GM19455 (cell line): ENCODE data around the gene SMOC1.

Experiments used
- ATAC-seq: cut with Tn5 transposase; IDR thresholded peaks from one replicate; pipeline ENCODE4 v1.9.1; 2021; ENCODE audit not compliant: unreplicated experiment

The SMOC1 gene

GRCh38 chr14:69938751-69939150, 59.5 kb downstream of the SMOC1 start:
- ATAC-seq: no peak

GRCh38 chr14:69941768-69942742, 62.8 kb downstream of the SMOC1 start:
- ATAC-seq: no peak

GRCh38 chr14:69943084-69943780, 64.0 kb downstream of the SMOC1 start:
- no peak for ATAC-seq

GRCh38 chr14:69945347-69945746, 66.1 kb downstream of the SMOC1 start:
- ATAC-seq: no peak

GRCh38 chr14:69945912-69946311, 66.7 kb downstream of the SMOC1 start:
- ATAC-seq: no peak

DNA sequence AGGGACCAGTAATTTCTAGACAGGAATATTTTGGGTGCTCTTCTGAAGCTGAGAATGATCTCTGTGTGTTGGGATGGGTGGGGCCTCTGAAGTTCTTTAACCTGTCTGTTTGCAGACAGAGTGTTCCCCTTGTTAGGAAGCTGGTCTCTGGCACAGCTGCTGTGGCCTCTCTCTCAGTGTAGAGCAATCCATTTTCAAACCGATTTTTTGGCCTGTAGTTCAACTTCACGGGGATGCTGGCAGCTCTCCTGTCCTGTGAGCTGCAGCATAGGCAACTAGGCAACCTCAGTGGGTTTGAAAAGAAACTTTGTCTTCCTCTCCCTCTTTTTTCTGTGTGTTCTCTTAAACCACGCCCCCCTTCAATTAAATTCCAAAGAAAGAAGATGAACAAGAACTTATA, 69.1 kb downstream of the SMOC1 start:
- ATAC-seq: no peak

- no peak for ATAC-seq
Measured at GRCh38 chr14:69951263-69951662, 72.0 kb downstream of the SMOC1 start.

DNA sequence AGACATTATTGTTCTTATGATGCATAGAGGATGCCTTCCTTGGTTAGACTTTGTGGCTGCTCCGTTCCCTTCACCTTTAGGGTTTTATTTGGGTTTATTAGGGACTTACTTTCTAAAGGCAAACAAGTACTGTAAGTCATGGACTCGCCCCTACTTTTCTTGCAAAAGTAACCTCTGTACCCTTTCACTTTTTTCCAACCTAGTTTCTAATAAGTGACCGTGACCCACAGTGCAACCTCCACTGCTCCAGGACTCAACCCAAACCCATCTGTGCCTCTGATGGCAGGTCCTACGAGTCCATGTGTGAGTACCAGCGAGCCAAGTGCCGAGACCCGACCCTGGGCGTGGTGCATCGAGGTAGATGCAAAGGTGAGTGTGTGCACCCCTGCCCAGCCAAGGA, 72.7 kb downstream of the SMOC1 start:
- ATAC-seq: no peak

DNA sequence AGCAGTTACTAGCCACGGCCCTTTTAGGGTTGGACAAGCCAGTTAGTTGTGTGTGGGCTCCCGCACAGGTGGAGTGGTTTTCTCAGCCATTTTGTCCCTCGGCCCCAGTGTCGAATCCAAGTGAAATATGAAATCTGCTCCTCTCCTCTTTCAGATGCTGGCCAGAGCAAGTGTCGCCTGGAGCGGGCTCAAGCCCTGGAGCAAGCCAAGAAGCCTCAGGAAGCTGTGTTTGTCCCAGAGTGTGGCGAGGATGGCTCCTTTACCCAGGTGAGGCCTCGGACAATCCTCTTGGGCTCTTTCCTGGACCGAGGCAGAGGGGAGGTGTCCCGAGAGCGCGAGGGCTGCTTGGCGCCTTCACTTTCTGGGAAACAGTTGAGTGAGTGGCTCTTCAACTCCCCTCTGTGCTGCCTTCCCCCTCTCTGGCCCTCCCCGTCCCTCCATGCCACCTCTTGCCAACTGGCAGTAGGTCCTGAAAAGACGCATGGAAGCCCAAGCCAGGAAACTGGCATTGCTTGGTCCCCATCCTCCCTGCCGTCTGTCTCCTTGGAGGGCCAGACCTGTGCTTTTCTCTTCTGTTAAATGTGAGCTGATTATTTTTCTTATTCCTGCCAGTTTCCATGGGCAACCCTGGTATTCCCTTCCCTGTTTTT, 74.2 kb downstream of the SMOC1 start:
- no peak for ATAC-seq

DNA sequence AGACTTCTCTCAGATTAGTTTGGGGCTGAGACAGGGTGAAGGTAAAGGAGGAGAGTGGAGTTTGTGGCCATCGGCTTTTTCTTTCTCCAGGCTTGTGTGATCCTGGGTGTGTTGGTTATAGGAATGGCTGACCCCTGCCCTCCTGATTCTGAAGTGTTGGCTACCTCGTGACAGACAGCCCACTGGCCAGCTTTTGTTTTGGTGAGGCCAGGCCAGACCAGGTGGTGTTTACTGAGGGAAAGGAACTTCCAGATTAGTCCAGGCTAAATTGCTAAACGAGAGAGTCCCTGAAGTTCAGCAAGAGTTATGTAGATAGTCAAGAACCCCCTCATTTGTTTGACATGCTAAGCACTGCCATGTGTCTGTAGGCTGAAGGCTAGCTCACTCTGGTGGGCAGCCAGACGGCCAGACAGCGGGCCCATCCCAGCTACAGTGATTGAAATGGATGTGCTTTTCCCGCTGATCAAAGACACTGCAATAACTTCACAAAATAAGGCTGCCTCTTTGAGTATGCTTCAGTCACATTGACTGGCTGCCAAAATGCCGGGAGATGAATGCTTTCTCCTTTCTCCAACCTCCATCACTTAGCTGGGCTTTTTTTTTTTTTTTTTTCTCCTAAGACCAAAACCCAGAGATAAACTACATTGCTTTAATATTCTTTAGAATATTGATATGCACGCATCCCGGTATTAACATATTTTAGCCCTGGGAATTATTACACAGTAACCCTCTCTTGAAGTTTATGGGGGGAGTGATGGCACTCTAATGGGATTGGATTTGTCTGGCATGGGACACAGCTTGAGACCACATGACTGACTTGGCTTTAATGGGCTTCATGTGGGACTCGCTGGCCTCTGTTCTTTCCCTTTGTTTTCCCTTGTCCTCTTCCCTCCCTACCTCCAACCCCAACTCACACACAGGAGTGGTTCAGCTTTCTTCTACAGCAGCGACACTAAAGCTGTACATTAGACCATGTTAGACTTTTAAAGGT, 76.9 kb downstream of the SMOC1 start:
- ATAC-seq: no peak

GRCh38 chr14:69956970-69957369, 77.8 kb downstream of the SMOC1 start:
- no peak for ATAC-seq

- ATAC-seq: no peak
Measured at GRCh38 chr14:69957986-69958385, 78.8 kb downstream of the SMOC1 start.

- no peak for ATAC-seq
Measured at GRCh38 chr14:69959136-69959535, 79.9 kb downstream of the SMOC1 start.

DNA sequence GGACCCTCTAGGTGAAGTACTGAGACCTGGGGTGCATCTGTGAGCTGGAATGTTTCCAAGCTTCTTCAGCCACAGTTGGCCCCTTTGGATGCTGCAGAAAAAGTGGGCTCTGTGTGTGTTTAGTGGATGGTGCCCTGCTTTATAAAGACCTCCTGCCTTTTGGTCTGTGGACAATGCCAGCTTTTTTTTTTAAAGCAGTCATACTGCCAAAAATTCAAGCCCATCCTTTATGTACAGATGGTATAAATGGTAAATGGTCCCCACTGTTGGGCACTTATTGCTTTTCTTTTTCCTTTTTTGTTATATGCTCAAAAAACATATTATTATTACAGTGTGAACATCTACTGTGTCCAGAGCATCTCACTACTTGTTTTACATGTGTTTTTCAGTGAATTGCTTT, 81.1 kb downstream of the SMOC1 start:
- no peak for ATAC-seq

DNA sequence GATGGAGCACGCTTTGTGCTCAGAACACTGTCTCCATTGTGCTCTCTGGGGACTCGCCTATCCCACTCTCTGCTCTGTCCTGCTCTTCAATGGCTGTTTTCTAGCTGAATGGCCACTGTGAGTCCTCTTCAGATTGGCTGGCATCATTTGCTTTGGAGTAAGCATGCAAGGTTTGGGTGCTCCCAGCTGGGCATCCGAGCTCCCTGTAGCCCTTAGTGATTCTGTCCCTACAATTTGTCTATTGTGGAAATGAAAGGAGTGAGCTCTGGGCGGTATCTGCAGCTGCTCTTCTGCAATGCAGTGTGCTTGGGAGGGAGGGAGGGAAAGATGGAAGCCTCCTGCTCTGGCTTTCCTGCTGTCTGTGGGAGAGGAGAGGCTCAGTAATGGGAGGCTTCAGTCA, 84.8 kb downstream of the SMOC1 start:
- no peak for ATAC-seq

DNA sequence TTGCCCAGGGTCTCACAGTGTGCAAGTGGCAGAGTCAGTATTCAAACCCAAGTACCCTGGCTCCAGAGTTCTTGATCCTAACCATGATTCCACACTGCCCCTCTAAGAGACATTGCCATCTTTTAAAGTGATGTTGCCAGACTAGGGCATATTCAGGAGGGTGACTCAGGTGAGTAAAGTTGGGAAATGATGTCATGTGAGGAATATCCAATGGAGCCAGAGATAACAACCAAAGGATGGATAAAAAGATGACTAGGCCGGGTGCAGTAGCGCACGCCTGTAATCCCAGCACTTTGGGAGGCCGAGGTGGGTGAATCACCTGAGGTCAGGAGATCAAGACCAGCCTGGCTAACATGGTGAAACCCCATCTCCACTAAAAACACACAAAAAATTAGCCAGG, 85.6 kb downstream of the SMOC1 start:
- ATAC-seq: no peak

DNA sequence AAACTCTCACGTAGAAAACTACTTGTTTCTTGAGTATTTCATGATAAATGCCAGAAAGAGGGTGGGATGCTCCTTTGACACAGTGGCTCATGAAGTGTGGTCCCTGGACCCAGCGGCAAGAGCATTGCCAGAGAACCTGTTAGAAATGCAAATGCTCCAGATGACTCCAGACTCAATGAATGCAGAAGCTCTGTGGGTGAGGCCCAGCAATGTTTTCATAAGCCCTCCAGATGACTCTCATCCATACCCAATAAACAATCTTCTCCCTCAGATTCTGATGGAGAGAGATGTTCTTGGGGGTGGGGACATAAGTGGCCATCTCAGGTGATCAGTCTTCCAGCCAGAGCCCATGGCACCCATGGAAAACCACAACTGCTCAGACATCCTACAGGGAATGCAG, 88.9 kb downstream of the SMOC1 start:
- no peak for ATAC-seq

GRCh38 chr14:69968681-69969080, 89.5 kb downstream of the SMOC1 start:
- no peak for ATAC-seq

DNA sequence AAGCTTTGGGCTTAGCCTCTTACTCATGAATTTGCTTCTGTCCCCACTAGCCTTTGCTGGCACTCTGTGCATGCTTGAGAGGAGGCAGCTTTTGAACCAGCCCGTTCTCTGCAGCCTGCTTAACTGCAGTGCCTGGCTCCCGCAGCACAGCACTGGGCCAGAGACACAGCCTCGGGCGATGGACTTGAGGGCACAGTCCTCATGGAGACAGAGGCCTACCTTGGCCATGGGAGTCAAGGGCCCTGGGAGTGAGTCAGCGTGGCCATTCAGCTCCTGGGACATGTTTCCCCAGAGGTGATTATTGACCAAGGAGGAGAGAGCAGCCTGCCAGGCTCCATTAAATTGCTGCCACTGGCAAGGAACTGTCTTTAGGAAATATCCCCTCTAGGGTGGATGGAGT, 93.5 kb downstream of the SMOC1 start:
- ATAC-seq: no peak

DNA sequence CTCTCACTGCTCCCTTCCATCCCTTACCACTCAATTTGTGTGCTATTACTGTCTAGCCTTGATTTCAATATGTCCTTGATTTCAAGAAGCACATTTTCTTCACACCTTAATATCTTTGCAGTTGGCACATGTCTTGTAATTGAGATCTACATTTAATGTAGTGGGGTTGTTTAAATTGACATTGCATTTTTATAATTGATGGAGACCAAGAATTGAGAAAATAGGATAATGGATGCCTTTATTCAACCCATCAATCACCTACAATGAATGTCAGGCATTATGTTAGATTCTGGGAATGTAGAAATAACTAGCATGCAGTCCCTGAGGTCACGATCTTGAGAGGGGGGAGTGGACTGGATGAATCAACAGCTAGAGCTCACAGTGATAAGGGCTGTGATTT, 94.6 kb downstream of the SMOC1 start:
- ATAC-seq: no peak

DNA sequence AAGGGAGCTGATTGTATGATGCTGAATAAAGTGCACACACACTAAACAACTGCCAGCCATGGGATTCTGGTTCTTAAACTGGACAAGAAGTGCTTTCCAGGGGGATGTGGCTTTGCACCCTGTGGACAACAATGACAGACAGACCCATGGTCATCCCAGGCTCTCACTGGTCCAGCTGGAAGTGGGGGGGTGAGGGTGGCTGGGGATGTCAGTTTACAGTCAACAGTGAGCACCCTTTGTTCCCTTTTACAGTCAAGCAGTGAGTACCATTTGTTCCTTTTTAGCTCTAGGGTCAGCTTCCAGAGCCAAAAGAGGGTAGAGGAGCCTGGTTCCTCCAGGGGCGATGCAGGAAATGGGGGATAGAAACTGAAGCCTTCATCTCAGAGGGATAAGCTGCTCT, 100.7 kb downstream of the SMOC1 start:
- ATAC-seq: no peak
